Measurements from ENCODE around the gene BRINP2.

Gene BRINP2

GRCh38 chr1:177227978-177228692, 57.4 kb downstream of the BRINP2 start:
- no peak for DNase-seq

- no peak for DNase-seq
Measured at GRCh38 chr1:177228693-177229065, 57.9 kb downstream of the BRINP2 start.

- DNase-seq = no peak
Measured at GRCh38 chr1:177229781-177230180, 59.0 kb downstream of the BRINP2 start.

GRCh38 chr1:177230228-177231016, 59.7 kb downstream of the BRINP2 start:
- no peak for DNase-seq

GRCh38 chr1:177235350-177235749, 64.6 kb downstream of the BRINP2 start:
- no peak for DNase-seq

- DNase-seq = no peak
Measured at GRCh38 chr1:177236962-177237361, 66.2 kb downstream of the BRINP2 start.

- DNase-seq = no peak
Measured at GRCh38 chr1:177238967-177239366, 68.2 kb downstream of the BRINP2 start.

- DNase-seq = no peak
Measured at GRCh38 chr1:177239792-177240191, 69.0 kb downstream of the BRINP2 start.

- DNase-seq = no peak
Measured at GRCh38 chr1:177243773-177244172, 73.0 kb downstream of the BRINP2 start.

- DNase-seq = no peak
Measured at GRCh38 chr1:177246710-177247580, 76.2 kb downstream of the BRINP2 start.

GRCh38 chr1:177247623-177248176, 76.9 kb downstream of the BRINP2 start:
- DNase-seq = no peak

GRCh38 chr1:177248258-177248657, 77.5 kb downstream of the BRINP2 start:
- DNase-seq = no peak

GRCh38 chr1:177249231-177249630, 78.5 kb downstream of the BRINP2 start:
- DNase-seq = no peak

GRCh38 chr1:177252877-177253276, 82.1 kb downstream of the BRINP2 start:
- no peak for DNase-seq

- DNase-seq = no peak
Measured at GRCh38 chr1:177255411-177255810, 84.7 kb downstream of the BRINP2 start.

- DNase-seq = no peak
Measured at GRCh38 chr1:177256153-177257075, 85.7 kb downstream of the BRINP2 start.

- DNase-seq = no peak
Measured at GRCh38 chr1:177257128-177257527, 86.4 kb downstream of the BRINP2 start.

GRCh38 chr1:177257576-177257975, 86.8 kb downstream of the BRINP2 start:
- DNase-seq = no peak

GRCh38 chr1:177270863-177271262, 100.1 kb downstream of the BRINP2 start:
- no peak for DNase-seq

GRCh38 chr1:177273141-177273540, 102.4 kb downstream of the BRINP2 start:
- DNase-seq = no peak

GRCh38 chr1:177274687-177275211, 104.0 kb downstream of the BRINP2 start:
- DNase-seq = no peak

- DNase-seq = no peak
Measured at GRCh38 chr1:177275736-177276135, 105.0 kb downstream of the BRINP2 start.
